NCI-H128 (cell line): ENCODE data around the gene ZNF23.

Experiments
- DNase-seq: peaks from one replicate; lab custom pipeline; 2025; ENCODE audit not compliant: unreplicated experiment; lab: John Stamatoyannopoulos, UW

ZNF23 gene

DNA sequence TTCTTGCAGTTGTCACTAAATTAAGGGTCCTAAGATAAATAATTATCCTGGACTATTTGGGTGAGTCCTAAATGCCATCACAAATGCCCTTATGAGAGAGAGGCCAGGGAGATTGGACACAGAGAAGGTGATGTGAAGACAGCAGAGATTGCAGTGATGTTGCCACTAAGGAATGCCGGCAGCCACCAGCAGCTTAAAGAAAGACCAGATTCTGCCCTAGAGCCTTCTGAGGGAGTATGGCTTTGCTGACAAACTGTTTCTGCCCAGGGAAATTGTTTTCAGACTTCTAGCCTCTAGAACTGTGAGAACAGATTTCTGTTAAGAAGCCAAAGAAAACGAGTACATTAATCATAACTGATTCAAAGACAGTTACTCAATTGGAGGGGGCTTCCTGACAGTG is 10.0 kb upstream of the ZNF23 start:
- no peak for DNase-seq

GRCh38 chr16:71467810-71468209 is 5.8 kb upstream of the ZNF23 start:
- no peak for DNase-seq

GRCh38 chr16:71464231-71464630 is 2.2 kb upstream of the ZNF23 start:
- no peak for DNase-seq

DNA sequence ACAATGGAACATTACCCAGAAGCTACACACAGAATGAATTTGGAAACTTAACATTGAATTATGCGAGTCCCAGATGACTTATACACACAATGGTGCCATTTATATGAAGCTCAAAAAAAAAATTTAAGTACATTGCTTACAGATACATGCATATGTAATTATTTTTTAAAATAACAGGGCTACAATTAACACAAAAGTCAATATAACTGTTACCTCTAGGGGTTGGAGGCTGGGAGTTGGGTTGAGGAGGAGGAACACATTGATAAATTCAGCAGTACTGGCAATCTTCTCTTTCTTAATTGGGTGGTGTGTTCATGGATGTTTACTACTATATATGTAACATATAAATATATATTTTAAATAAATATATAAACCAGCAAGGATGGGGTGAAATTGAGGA is 1.1 kb downstream of the ZNF23 start:
- no peak for DNase-seq

DNA sequence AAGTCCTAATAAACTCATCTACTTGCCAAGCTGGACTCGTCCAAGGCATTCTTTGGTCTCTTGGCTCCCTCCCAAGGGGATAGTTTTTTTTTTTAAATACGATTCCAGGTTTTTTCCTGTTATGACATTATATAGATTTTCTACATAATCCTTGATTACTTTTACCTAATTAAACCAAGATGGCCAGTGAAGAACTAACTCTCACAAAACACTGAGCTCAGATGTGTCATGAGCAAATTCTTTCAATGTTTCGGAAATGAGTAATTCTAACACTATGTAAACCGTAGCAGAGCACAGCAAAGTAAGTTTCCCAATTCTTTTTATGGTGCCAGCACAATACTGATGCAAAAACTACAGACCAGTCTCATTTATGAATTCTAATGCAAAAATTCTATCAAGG is 1.8 kb downstream of the ZNF23 start:
- no peak for DNase-seq

DNA sequence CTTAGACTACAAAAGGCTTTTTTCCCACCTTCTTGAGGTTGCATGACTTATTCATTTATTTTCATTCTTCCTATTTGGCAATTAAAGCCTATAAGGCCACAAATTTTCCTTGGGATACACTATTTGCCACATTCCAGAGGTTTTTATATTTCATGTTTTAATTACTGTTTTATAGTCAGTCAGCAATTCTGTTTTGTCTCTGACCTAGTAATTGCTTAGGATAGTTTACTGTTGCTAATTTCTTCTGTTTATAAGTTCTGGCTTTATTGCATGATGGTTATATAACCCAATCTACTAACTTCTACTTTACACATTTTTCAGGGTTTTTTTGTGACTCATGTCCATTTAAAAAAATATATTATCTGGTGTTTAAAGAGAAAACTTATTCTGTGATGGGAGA is 2.5 kb downstream of the ZNF23 start:
- no peak for DNase-seq

- DNase-seq: no peak
Measured at GRCh38 chr16:71456801-71457200, 5.2 kb downstream of the ZNF23 start.

DNA sequence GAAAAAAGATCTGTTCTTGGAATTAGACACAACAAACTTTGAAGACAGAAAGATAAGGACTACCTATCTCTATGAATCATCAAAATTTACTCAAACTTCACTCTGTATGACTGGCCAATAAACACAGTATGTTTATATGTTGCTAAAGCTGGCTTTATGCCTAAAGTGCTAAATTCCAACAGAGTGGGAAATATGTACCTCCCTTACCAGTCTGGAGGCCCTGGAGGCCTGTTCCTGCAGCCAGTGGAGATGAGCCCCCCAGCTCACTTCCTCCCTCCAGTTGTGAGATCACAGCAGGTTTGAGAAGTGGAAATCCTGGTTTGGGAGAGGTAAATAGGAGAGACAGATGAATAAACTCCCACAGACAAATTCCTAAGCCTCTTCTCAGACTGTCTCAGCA is 9.0 kb downstream of the ZNF23 start:
- no peak for DNase-seq

DNA sequence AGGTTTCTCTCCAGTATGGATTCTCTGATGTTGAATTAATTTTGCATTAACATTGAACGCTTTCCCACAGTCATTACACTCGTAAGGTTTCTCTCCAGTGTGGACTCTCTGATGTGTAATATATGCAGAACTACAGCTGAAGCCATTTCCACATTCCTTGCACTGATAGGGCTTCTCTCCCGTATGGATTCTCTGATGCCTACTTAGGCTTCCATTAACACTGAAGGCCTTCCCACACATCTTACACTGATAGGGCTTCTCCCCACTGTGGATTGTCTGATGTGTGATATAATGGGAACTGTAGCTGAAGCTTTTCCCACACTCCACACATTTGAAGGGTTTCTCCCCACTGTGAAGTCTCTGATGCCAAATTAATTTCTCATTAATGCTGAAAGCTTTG is 13.0 kb downstream of the ZNF23 start:
- DNase-seq: no peak

DNA sequence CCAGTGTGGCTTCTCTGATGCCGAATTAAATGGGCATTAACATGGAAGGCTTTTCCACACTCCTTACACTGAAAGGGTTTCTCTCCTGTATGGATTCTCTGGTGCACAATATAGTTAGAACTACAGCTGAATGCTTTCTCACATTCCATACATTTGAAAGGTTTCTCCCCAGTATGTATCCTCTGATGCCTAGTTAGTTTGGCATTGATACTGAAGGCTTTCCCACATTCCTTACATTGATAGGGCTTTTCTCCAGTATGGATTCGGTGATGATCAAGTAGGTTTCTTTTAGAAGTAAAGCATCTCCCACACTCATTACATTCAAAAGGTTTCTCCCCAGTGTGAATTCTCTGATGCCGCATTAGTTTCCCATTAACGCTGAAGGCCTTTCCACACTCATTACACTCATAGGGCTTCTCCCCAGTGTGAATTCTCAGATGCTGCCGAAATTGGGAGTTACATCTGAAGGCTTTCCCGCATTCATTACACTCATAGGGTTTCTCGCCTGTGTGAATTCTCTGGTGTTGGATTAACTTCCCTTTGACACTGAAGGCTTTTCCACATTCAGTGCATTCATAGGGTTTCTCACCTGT is 13.7 kb downstream of the ZNF23 start:
- DNase-seq: no peak

- no peak for DNase-seq
Measured at GRCh38 chr16:71443714-71444113, 18.3 kb downstream of the ZNF23 start.

DNA sequence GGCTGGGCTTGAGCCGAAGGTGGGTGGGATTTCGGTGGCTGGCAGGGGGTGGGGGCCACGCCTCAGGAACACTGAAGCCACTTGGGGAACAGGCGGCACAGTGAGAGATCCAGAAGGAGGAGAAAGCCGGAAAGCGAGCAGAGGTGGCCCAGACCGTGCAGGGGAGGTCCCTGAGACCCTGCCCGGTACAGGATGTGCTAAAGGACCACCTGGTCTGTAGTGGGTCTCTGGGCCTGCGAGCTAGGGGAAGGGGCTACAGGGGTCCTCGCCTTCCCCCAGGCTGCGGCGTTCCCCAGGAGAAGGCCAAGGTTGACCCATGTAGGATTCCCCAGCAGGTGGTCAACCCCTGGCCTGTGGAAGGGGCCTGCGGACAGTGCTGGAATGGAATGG is 20.0 kb downstream of the ZNF23 start, which contains the start of gene TLE7:
TLE7 (minus strand) TSS at position 4 of the 390 bp plus-strand sequence. CDS start 8,730 bp downstream, outside the sequence.
- DNase-seq: no peak

DNA sequence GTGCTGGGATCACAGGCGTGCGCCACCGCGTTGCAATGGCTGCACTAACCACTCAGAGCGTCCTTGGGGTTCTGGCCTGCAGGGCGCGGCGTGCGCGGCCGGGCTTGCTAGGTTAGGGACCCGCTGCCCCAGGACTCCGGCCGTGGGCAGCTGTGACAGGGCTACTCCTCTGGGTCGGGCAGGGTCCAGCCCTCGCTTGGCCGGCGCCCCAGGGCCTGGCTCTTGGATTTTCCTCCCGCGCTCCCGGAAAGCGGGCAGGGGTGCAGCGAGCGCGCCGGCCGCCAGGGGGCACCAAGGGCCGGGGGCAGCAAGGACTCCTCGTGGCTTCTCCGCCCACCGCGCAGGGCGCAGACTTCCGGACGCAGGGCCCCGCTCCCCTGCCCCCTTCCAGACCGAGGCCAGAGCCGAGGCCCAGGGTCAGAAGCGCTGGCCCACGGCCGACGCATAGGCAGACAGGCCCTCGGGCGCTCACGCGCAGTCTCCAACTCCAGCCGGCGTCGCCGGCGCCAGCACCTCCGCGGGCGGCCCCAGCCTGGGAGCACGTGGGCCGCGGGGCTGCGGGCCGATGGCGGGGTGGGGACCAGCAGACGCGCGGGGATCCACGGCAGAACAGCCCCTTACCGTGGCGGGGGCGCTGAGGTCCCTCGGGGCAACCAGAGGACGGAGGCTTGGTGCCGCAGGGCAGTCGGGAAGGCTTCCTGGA is 20.5 kb downstream of the ZNF23 start:
- DNase-seq: no peak

DNA sequence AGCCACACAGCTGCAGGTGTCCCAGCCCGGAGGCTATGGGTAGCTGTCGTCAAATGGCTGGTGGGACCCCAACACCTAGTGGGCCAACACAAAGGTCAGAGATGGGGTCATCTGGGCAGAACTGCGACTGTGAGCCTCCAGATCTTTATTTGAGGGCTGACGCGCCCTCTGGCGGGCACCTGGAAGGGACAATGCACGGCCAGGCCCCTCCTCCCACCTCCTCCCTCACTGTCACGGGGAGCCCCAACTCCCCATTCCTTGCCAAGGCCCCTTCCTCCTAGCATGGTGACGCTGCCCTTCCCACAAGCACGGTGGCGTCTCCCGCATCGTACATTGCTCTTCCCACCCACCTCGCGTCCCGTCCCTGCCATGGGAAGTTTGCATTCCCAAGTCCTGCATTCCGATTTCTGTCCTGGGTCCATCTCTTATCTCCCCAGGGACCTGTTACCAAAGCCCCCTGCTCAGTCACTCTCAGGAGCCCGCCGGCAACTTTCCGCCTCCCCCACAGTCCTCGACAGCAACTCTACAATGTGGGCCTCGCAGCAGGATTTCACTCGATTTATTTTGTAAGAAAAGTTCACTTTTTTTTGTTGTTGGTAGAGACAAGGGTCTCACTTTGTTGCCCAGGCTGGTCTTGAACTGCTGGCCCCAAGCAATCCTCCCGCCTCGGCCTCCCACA is 21.2 kb downstream of the ZNF23 start:
- no peak for DNase-seq

DNA sequence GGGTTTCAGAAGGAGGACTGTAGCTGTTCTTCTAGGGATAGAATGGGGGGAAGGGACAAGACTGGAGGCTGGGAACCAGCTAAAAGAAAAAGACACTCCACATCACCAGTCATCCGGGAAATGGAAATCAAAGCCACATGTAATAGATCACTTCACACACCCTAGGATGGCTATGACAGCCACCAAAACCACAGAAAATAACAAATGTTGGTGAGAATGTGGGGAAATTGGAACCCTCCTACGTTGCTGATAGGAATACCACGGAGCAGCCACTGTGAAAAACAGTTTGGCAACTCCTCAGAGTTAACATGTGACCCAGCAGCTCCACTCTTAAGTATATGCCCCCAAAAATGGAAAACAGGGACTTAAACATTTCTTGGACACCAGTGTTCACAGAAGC is 22.5 kb downstream of the ZNF23 start:
- DNase-seq: no peak

- no peak for DNase-seq
Measured at GRCh38 chr16:71436473-71436872, 25.6 kb downstream of the ZNF23 start.

- no peak for DNase-seq
Measured at GRCh38 chr16:71432906-71433305, 29.1 kb downstream of the ZNF23 start.

GRCh38 chr16:71431991-71432390 is 30.1 kb downstream of the ZNF23 start:
- DNase-seq: no peak

GRCh38 chr16:71431176-71431575 is 30.9 kb downstream of the ZNF23 start:
- no peak for DNase-seq

GRCh38 chr16:71430744-71431143 is 31.3 kb downstream of the ZNF23 start:
- DNase-seq: no peak

DNA sequence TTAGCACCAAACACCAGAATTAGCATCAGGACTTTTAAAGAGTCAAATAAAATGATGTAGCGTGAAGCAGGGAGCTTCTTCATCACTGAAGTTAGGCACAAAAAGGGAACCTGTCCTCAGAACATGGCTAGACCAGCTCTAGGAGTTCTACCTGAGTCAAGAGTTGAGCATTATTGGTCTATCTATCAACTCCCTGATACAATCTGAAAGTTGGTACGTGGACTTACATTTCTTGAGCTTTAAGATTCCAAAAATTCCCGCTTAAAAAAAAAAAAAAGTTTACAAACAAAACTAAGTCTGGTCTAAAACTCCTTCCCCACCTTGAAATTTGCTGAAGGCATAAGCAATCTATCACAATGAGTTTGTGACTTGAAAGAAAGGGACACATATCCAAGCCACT is 32.5 kb downstream of the ZNF23 start:
- DNase-seq: no peak

DNA sequence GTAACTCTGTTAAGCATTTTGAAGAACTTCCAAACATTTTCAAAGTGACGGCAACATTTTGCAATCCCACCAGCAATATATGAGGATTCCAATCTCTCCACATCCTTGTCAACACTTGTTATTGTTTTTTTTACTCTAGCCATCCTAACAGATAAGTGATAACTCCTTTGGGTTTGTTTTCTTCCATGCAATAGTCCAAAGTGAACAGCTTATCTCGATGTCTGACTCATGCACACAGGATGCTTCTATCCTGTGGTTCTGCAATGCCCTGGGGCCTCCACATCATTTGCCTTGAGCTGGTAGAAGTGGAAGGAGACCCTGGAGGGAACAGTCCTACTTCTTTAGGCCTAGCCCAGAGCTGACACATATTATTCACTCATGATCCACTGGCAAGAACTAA is 33.2 kb downstream of the ZNF23 start:
- DNase-seq: no peak
